RPMI8226 (cell line): ENCODE data around the gene IGDCC3.
A peak's percentile ranks its signal among the peaks of the same experiment; 100 is the strongest.

ENCODE experiments used
- DNase-seq: peaks from one replicate; pipeline ENCODE4 v3.0.0-alpha.2; 2015

Gene IGDCC3

GRCh38 chr15:65338823-65339222 lies 39.0 kb downstream of the IGDCC3 start:
- no peak for DNase-seq

DNA sequence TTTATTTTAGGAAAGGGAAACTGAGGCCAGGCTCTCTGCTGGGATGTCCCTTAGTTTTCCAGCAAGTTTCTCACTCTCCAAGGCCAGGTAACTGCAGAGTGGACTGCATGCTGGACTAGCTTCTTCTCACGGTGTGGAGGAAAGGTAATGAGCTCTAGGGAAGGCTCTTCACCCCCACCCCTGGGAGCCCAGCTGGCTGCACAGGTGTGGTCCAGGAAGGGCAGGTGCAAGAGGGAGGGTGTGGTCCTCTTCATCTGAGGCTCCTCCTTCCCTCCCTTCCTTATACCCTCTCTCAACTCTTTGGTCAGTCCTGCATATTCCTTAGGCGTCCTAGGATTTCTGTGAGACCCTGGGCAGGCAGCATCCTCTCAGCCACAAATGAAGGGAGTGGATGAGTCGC lies 39.4 kb downstream of the IGDCC3 start:
- DNase-seq: peak; percentile 63

DNA sequence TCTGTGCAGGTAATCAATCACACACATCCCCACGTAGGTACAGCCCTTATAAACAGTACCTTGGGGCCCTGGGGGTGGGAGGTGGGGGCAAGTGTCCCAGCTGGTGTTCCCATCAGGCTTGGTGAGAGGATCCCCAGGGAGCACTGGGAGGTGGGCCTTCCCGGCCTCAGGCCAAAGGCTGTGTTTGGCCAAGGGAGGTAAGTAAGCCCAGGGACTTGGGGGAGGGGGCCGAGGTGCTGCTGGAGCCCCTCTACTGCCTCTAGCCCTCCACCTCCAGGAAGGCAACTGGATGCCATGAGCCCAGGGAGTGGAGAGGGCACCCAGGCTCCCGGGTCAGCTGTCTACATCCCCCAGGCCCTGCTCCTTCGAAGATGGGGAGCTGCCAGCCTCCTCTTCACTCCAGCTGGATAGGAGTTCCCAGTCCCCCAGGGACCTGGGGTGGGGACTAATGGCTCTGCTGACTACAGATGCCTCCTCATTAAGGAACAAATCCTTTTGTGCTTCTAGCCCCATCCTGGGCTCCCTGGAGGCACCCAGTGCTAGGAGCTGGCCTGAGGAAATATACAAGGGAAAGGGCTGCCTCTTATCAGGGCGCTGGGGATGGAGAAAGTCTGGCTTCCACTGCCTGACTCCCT lies 40.2 kb downstream of the IGDCC3 start:
- DNase-seq: no peak

GRCh38 chr15:65336493-65337435 lies 41.0 kb downstream of the IGDCC3 start:
- DNase-seq: peak; percentile 45

- no peak for DNase-seq
These were observed 42.3 kb downstream of the IGDCC3 start for GRCh38 chr15:65335278-65336055.

GRCh38 chr15:65334586-65335231 lies 43.1 kb downstream of the IGDCC3 start:
- peak; percentile 35 for DNase-seq

- DNase-seq: no peak
These were observed 43.9 kb downstream of the IGDCC3 start for GRCh38 chr15:65333856-65334255.

GRCh38 chr15:65333148-65333820 lies 44.5 kb downstream of the IGDCC3 start:
- peak; percentile 65 for DNase-seq

- DNase-seq: no peak
These were observed 45.2 kb downstream of the IGDCC3 start for GRCh38 chr15:65332391-65333147.

GRCh38 chr15:65331811-65332210 lies 46.0 kb downstream of the IGDCC3 start:
- peak; percentile 64 for DNase-seq

DNA sequence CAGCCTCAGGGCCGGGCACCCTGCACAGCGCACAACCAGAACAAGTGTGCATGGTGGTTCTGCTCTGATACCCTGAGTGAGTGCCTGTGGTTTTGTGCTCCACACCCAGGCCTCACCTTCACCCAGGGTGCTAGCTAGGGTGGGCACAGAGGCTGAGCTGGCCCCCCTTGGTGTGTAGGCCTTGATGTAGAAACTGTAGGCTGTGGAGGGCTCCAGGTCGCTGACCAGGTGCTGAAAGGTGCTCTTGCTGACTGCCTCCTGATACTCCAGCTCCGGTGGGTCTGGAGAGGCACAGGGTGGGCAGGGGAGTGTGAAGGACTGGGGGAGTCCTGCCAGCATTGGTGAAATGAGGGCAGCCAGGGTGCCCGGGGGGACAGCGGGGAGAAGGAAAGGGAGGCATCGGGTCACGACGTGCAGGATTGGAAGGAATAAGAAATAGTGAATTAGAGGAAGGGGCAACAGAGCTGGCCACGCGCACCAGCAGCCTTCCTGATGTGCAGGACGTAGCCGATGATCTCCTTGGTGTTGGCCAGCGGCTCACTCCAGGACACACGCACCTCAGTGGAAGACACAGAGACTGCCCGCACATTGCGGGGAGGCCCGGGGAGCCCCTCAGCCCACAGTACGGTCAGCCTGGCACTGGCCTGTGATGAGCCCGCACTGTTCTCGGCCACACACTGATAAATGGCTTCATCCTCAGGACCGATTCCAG lies 46.7 kb downstream of the IGDCC3 start:
- DNase-seq: no peak

DNA sequence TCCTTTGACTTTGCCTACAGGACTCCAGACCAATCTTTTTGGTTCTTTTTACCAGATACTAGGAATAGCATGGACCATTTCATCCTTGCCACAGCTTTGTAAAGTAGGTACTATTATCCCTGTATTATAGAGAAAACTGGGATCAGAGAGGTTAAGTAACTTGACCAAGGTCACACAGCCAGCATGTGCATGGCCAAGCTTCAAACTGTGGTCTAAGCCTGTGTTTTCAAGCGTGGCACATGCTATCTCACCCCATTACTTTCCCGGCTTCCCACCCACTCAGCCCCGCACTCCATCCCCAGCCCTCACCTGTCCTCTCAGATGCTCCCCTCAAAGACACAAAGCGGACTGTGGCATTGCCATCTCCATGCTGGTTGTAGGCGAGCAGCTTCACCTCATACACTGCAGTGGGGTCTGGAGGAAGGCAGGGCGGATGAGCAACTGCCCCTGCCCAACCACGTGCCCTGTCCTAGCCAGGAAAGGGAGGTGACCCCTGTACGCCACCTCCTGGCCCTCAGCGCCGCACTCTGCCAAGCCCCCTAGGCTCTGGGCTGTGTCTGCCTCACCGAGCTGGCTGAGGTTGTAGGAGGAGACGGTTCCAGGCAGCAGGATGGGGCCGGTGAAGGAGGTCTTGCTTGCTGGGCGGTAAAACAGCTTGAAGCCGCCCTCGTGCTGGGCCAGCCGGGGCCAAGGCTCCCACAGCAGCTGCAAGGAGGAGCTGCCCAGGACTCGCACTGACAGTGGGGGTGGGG lies 47.6 kb downstream of the IGDCC3 start:
- DNase-seq: peak; percentile 38

DNA sequence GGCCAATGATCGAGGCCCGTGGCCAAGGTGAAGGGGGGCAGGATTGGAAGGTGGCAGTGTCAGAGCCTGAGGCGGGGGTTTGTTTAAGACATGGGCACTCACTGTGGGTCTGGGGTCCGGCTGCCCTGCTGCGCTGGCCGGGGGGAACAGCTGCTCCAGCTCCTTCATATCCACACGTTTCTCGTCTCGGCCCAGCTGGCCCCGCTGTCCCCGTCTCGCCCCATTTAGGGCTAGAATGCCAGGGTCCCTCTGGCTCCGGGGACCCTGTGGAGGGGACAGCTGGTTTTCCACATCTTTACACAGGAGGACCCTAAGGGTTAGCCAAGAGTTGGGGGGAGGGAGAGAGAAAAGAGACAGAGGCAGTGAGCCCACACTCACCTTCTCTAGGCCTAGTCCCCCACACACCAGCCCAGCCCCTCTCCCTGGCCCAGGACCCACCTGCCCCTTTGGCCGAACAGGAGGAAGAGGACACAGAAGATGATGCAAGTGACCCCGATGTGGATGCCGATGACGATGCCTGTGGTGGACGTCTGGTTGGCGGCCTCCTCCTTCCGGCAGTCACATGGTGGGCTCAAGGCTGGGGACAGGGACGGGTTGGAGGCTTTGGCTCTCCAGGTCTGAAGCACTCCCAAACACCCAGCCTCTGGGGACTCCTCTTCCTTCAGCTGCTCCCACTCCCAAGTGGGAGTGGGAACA lies 48.4 kb downstream of the IGDCC3 start:
- no peak for DNase-seq

GRCh38 chr15:65328506-65329287 lies 49.1 kb downstream of the IGDCC3 start:
- no peak for DNase-seq

- peak; percentile 68 for DNase-seq
These were observed 50.0 kb downstream of the IGDCC3 start for GRCh38 chr15:65327651-65328393.

- DNase-seq: no peak
These were observed 51.0 kb downstream of the IGDCC3 start for GRCh38 chr15:65326818-65327217.

DNA sequence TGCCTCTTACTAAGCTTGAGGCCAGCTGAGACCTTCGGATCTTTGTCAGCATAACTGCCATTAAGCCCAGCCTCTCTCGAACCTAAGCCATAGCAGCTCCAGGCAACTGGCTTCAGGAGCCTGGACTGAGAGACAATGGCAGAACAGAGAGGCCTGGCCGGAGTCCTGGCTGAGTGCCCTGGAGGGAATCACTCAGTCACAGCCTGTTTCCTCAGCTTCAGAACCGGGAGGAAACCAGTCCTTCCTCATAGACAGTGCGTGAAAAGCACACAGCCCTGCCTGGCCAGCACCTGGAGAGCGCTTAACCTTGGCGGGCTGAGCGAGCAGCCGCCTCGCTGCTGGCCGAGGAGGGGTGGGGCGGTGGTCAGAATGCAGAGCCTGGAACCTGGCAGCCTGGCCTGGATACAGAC lies 51.7 kb downstream of the IGDCC3 start:
- peak; percentile 41 for DNase-seq

GRCh38 chr15:65323071-65323511 lies 54.7 kb downstream of the IGDCC3 start:
- peak; percentile 100 for DNase-seq
